Body of pancreas (tissue), 4 donors: Measurements from ENCODE around the gene EML4.

Experiments used
- CTCF ChIP-seq, 7 experiments: fragments of 450-650 bp in 4 of 7; fragments of 200-600 bp in 3 of 7; sonication (generic) in 3 of 7; IDR thresholded peaks; one replicate each; pipeline ENCODE4 v1.5.1; 2016 to 2019; ENCODE audit warnings: antibody characterized with exemption in 7 of 7
- POLR2A ChIP-seq, 3 donors: fragments of 450-650 bp; IDR thresholded peaks; one replicate each; pipeline ENCODE4 v1.6.1; 2016; ENCODE audit warnings: antibody characterized with exemption in 3 of 3, mild to moderate bottlenecking in 2 of 3

DNA sequence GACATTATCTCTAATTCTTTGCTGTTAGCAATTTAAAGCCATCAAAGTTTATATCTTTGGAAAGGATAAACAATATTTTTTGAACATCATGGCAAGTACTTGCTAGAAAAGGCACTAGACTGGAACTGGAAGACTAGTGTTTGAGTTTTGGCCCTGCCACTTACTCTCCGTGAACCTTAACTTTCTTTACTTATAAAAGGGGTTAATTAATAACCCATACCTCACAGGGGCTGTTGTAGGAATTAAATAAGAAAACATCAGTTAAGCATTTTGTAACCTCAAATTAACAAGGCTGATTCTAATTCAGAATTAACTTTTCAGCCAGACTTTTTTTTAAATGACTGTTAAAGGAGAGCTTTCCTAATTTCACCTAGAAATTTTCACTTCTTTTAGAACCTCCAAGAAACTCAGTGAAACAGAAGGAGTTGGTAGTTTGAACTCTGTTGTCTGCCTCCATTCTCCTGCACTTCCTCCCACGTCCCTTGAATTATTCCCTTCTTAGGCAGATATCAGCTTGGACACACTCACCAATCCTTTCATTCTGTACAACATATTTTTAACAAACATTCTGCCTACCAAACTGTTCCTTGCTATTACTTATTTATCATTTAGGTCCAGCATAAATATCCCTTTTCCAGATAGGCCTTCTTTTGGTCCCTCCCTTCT is 112.4 kb downstream of the EML4 start:
- no peak for TF ChIP-seq CTCF (IDR thresholded peaks at IDR 0.05)
- no peak for TF ChIP-seq POLR2A (IDR thresholded peaks at IDR 0.05)
